ENCODE measurements around the gene GOPC. TPM values are rescaled to one million over a fixed set of nuclear protein-coding genes. Genes with fewer than 3 reads are reported as not detected.
A peak's percentile ranks its signal among the peaks of the same experiment; 100 is the strongest.
"Not testable (repeated sequence)": the region's sequence is repeated elsewhere in the genome, so short reads cannot be mapped to it uniquely, and the experiment has no call there.

The GOPC gene
- total RNA-seq: 10 to 100 TPM; 21.0 to 28.4 TPM

DNA sequence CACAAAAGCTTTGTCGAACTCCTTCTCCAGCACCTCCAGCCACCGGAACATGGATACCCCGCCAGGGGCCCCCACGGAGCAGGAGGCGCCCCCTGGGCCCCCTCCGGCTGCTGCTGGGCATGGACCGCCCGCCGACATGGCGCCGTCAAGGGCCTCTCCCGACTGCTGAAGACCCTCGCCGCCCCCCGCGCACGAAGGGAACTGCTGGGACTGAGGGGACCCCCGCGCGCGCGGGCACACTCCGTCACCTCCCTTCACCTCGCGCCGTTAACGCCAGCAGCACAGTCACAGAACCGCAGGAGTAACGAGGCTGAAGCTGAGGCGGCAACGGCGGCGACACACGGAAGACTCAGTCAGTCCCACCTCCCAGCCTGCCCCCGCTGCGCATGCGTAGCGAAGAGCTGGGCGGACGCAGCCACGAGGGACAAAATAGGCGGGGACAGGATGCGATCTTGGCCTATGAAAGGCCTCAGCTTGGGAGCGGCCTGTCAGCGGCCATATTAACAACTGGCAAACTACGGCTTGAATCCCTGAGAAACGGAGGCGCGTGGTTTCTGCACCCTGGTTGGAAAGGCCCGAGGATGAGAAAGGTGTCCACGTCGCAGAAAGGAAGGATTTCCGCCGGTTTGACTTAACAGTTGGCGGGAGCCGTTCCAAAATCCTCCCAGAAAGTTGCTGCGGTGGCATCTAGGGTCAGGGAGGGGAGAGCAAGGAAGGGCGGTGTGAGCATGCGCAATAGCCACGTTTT, at the start of gene GOPC:
GOPC (minus strand) TSS at position 361 of the 748 bp plus-strand sequence; CDS start at position 138, 223 bp downstream.
- Histone ChIP-seq H3K27me3 (no peaks in the 10 kb centered on the region), H3K36me3 (no peaks in the 10 kb centered on the region), H3K27ac (peak within 1 kb of the TSS; percentile 85), H3K9ac (ENCODE audit: low read depth in 2 of 2, low read length in 2 of 2) (peak within 1 kb of the TSS; percentile 92 to 97), H3K4me3 (peak within 1 kb of the TSS; percentile 97), H3K4me1 (no peaks in the 10 kb centered on the region), H3K9me3 (no peaks in the 10 kb centered on the region)
- TF ChIP-seq, protein P1, sequence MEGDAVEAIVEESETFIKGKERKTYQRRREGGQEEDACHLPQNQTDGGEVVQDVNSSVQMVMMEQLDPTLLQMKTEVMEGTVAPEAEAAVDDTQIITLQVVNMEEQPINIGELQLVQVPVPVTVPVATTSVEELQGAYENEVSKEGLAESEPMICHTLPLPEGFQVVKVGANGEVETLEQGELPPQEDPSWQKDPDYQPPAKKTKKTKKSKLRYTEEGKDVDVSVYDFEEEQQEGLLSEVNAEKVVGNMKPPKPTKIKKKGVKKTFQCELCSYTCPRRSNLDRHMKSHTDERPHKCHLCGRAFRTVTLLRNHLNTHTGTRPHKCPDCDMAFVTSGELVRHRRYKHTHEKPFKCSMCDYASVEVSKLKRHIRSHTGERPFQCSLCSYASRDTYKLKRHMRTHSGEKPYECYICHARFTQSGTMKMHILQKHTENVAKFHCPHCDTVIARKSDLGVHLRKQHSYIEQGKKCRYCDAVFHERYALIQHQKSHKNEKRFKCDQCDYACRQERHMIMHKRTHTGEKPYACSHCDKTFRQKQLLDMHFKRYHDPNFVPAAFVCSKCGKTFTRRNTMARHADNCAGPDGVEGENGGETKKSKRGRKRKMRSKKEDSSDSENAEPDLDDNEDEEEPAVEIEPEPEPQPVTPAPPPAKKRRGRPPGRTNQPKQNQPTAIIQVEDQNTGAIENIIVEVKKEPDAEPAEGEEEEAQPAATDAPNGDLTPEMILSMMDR (IDR thresholded peaks at IDR 0.05): no peak
- intact Hi-C loops (cut with DNase I): no loop called here
- peak; percentile 96 for DNase-seq

DNA sequence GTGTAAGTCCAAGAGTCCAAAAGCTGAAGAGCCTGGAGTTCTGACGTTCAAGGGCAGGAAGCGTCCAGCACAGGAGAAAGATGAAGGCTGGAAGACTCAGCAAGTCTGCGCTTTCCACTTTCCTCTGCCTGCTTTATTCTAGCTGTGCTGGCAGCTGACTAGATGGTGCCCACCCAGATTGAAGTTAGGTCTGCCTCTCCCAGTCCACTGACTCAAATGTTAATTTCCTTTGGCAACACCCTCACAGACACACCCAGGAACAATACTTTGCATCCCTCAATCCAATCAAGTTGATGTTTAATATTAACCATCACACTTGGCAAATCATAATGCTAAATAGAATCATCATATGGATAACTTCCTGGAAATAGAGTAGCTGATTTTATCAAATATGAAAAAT, 49.7 kb upstream of the GOPC start:
- H3K4me3 ChIP-seq; intact Hi-C loops (cut with DNase I); H3K36me3 ChIP-seq: not testable (repeated sequence)

DNA sequence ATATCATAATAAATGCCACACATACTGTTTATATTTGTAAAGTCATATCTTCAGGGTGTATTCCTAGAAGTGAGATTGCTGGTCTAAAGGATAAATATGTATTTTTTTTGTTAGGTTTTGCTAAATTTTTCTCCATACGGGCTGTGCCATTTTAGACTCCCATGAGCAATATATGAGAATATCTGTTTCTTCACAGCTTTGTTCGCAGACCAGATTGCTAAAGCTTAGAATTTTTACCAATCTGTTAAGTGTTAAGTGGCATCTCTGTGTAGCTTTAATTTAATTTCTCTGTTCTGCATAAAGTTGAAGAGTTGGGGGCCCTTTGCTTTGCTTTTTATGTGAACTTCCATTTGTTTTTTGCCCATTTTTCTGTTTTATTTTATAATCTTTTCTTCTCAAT, 40.7 kb upstream of the GOPC start:
- no peak overlapping the region for H3K9ac ChIP-seq (ENCODE audit: low read depth in 2 of 2, low read length in 2 of 2)
- no peaks in the 10 kb centered on the region for H3K9me3 ChIP-seq
- DNase-seq: no peak
- TF ChIP-seq, protein P1 (IDR thresholded peaks at IDR 0.05): no peak
- no peak overlapping the region for H3K4me3 ChIP-seq
- intact Hi-C loops (cut with DNase I): no loop called here
- H3K27me3 ChIP-seq: no peaks in the 10 kb centered on the region
- H3K27ac ChIP-seq: no peak overlapping the region
- no peaks in the 10 kb centered on the region for H3K36me3 ChIP-seq
- H3K4me1 ChIP-seq: no peaks in the 10 kb centered on the region

More for the DNA sequence above, 49.7 kb upstream of the GOPC start:
- H3K9ac ChIP-seq (ENCODE audit: low read depth in 2 of 2, low read length in 2 of 2); H3K27me3 ChIP-seq; DNase-seq; H3K4me1 ChIP-seq; H3K9me3 ChIP-seq; H3K27ac ChIP-seq: not testable (repeated sequence)

DNA sequence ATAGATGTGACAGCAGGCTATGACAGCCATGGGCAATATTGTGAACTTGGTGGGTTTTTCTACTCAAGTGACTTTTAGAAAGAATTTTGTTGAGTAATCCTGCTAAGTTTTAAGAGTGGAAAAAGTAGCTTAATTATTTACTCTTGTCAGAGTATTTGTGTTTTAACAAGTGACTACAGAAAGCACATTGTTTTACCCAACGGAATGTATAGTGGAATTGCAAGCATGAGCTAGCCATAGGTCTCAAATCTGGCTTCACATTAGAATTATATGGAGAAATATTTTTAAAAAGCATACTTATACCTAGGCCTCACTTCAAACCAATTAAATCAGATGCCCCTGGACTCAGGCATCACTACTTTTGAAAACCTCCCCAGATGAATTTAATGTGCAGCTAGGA, 35.5 kb upstream of the GOPC start:
- Histone ChIP-seq H3K27ac (no peak overlapping the region), H3K9me3 (no peaks in the 10 kb centered on the region), H3K4me1 (no peaks in the 10 kb centered on the region), H3K9ac (ENCODE audit: low read depth in 2 of 2, low read length in 2 of 2) (no peak overlapping the region), H3K27me3 (no peaks in the 10 kb centered on the region), H3K4me3 (no peak overlapping the region), H3K36me3 (no peaks in the 10 kb centered on the region)
- DNase-seq: no peak
- TF ChIP-seq, protein P1 (IDR thresholded peaks at IDR 0.05): no peak
- intact Hi-C loops (cut with DNase I): no loop called here

DNA sequence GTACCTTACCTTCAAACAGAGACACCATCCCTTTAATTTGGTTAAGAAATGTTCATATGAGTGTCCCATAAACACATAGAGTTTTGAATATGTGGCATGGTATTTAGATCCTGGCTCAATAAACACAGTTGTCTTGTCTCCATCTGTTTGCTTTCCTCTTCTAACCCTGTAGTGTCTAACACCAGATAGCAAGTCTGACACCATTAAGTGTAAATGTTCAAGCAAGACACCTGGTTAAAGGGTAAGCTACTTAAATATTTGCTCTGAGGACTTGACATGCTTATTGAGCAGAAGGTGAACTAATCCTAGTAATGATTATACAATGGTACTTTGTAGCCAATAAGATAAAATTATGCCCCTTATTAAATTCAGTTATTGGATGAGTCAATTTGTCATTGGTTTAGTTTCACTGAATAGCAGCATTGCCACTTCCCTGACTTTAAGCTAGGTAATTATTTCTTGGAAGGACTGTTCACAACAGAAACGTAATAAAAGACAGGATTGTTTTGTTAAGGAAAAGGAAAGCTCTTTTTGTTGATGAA, 26.9 kb upstream of the GOPC start:
- Histone ChIP-seq H3K4me3 (no peak overlapping the region), H3K36me3 (no peaks in the 10 kb centered on the region), H3K4me1 (no peaks in the 10 kb centered on the region), H3K9me3 (peaks cover 3% of the 10 kb centered on the region), H3K27me3 (no peaks in the 10 kb centered on the region), H3K9ac (ENCODE audit: low read depth in 2 of 2, low read length in 2 of 2) (no peak overlapping the region), H3K27ac (no peak overlapping the region)
- no peak for DNase-seq
- TF ChIP-seq, protein P1 (IDR thresholded peaks at IDR 0.05): no peak
- intact Hi-C loops (cut with DNase I): no loop called here

DNA sequence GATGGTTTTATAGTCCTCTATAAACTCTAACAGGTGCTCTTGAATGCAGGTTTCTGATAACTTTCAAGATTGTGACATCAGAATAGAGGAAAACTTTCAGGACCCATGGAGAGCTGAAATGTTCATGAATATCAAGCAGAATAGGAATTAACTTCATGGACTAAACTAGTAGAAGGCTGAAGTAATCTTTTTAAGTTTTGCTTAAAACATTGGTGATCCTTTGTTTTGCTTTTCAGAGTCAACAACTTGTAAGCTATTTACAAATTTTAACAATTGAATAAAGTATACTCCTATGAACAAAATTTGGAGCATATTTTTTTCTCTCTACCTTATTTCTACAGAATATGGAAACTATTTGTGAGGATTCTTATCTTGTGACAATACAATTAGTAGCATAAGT, 25.2 kb upstream of the GOPC start:
- no peak overlapping the region for H3K9ac ChIP-seq (ENCODE audit: low read depth in 2 of 2, low read length in 2 of 2)
- no peaks in the 10 kb centered on the region for H3K4me1 ChIP-seq
- no peak overlapping the region for H3K4me3 ChIP-seq
- H3K27me3 ChIP-seq: no peaks in the 10 kb centered on the region
- no peak for DNase-seq
- H3K36me3 ChIP-seq: no peaks in the 10 kb centered on the region
- TF ChIP-seq, protein P1 (IDR thresholded peaks at IDR 0.05): no peak
- H3K27ac ChIP-seq: no peak overlapping the region
- H3K9me3 ChIP-seq: peaks cover 3% of the 10 kb centered on the region
- intact Hi-C loops (cut with DNase I): no loop called here

Measured in colonic mucosa (tissue), 4 donors.